Ovary (tissue), 3 donors: ENCODE measurements around the gene RASGRP1.

Experiments
- EP300 ChIP-seq: sonication (generic); formaldehyde crosslinking; IDR thresholded peaks from one replicate; pipeline ENCODE4 v1.6.1; 2017; ENCODE audit warnings: antibody characterized with exemption
- TF ChIP-seq, protein P1 (sequence below), 3 donors: fragments of 450-650 bp in 2 of 3; fragments of 200-600 bp in 1 of 3; IDR thresholded peaks; one replicate each; pipeline versions ENCODE4 v1.5.1 to v1.8.0; 2016 to 2022; ENCODE audit warnings: antibody characterized with exemption in 3 of 3, mild to moderate bottlenecking in 1 of 3
- donor health status: DM: no; HTN: no; CAD: no.

GRCh38 chr15:38600236-38600635 lies 35.6 kb upstream of the RASGRP1 start:
- TF ChIP-seq, protein P1, sequence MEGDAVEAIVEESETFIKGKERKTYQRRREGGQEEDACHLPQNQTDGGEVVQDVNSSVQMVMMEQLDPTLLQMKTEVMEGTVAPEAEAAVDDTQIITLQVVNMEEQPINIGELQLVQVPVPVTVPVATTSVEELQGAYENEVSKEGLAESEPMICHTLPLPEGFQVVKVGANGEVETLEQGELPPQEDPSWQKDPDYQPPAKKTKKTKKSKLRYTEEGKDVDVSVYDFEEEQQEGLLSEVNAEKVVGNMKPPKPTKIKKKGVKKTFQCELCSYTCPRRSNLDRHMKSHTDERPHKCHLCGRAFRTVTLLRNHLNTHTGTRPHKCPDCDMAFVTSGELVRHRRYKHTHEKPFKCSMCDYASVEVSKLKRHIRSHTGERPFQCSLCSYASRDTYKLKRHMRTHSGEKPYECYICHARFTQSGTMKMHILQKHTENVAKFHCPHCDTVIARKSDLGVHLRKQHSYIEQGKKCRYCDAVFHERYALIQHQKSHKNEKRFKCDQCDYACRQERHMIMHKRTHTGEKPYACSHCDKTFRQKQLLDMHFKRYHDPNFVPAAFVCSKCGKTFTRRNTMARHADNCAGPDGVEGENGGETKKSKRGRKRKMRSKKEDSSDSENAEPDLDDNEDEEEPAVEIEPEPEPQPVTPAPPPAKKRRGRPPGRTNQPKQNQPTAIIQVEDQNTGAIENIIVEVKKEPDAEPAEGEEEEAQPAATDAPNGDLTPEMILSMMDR (IDR thresholded peaks at IDR 0.05): no peak
- no peak for TF ChIP-seq EP300
